ENCODE data around the gene TPCN1. TPM values are rescaled to one million over a fixed set of nuclear protein-coding genes. Genes with fewer than 3 reads are reported as not detected.
A peak's percentile ranks its signal among the peaks of the same experiment; 100 is the strongest.

The TPCN1 gene
- total RNA-seq, 2 donors from 2014 or later: 29.4 to 67.7 TPM

DNA sequence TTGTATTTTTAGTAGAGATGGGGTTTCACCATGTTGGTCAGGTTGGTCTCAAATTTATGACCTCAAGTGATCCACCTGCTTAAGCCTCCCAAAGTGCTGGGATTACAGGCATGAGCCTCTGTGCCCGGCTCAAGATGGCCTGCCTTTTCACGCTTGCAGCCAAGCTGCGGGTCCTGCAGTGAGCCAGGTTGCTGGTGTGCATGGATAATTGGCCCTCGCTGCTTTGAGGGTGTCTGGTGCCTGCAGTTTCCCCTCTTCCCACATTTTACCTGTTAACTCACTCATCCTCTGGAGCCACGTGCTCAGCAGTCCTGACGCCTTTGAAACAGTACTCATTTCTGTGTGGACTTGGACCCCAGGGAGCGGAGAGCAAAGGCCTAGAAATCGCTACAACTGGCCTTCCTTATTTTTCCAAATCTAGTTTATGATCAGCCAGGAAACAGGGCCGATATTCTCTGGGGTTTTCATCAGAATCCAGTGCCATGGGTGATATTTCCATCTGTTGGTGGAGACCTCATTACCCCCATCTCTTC is 42.2 kb downstream of the TPCN1 start:
- H3K9me3 Mint-ChIP-seq: no peaks in the 10 kb centered on the region
- H3K4me1 Mint-ChIP-seq: peaks cover 33% of the 10 kb centered on the region
- no peak for ATAC-seq (replicated peaks)
- H3K36me3 Mint-ChIP-seq (ENCODE audit: low read depth): peaks cover 42% of the 10 kb centered on the region
- H3K27me3 Mint-ChIP-seq: no peaks in the 10 kb centered on the region
- H3K4me3 Mint-ChIP-seq: no peak overlapping the region
- H3K27ac Mint-ChIP-seq: no peak overlapping the region

- Mint-ChIP-seq H3K4me3 (no peak overlapping the region), H3K36me3 (ENCODE audit: low read depth) (peaks cover 62% of the 10 kb centered on the region), H3K4me1 (peaks cover 19% of the 10 kb centered on the region), H3K9me3 (no peaks in the 10 kb centered on the region), H3K27me3 (no peaks in the 10 kb centered on the region), H3K27ac (no peak overlapping the region)
- ATAC-seq (replicated peaks): no peak
Measured at GRCh38 chr12:113266106-113266895, 45.0 kb downstream of the TPCN1 start.

DNA sequence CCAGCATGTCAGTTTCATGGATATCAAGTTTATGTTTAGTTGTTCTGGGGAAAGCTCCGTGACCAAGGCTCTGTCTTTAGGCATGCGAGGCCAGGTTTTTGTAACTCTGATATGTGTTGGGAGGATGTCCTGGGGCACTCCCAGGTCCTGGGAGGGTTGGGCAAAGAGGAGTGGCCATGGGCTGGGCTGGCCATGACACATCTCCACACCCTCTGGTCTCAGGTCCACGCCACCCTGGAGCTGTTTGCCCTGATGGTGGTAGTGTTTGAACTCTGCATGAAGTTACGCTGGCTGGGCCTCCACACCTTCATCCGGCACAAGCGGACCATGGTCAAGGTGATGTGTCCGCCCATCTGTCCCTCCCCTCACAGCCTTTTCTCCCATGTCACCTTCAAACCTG is 46.4 kb downstream of the TPCN1 start:
- no peak for ATAC-seq (replicated peaks)
- Mint-ChIP-seq H3K4me3 (no peak overlapping the region), H3K27ac (no peak overlapping the region), H3K9me3 (no peaks in the 10 kb centered on the region), H3K36me3 (ENCODE audit: low read depth) (peaks cover 69% of the 10 kb centered on the region), H3K27me3 (no peaks in the 10 kb centered on the region), H3K4me1 (peaks cover 9% of the 10 kb centered on the region)

DNA sequence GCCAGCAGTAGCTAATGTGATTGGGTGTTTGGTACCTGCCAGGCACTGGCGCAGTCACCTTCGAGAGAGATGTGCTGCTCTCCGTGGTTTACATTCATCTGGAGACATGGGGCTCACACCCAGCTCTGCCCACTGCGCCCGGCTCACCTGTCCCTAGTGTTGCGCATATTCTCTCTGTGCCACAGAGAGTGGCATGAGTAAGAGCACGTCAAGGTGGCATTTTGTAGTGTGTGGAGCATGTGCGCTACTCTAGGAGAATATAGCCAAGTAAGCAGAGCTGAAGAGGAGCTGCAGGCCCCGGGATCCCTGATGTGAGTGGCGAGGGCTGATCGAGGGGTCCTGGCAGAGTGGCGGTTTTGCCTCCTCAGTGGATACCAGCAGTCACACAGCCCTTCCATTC is 46.9 kb downstream of the TPCN1 start:
- Mint-ChIP-seq H3K27me3 (no peaks in the 10 kb centered on the region), H3K4me3 (no peak overlapping the region), H3K36me3 (ENCODE audit: low read depth) (peaks cover 73% of the 10 kb centered on the region), H3K27ac (no peak overlapping the region), H3K4me1 (peaks cover 6% of the 10 kb centered on the region), H3K9me3 (no peaks in the 10 kb centered on the region)
- ATAC-seq (replicated peaks): no peak

DNA sequence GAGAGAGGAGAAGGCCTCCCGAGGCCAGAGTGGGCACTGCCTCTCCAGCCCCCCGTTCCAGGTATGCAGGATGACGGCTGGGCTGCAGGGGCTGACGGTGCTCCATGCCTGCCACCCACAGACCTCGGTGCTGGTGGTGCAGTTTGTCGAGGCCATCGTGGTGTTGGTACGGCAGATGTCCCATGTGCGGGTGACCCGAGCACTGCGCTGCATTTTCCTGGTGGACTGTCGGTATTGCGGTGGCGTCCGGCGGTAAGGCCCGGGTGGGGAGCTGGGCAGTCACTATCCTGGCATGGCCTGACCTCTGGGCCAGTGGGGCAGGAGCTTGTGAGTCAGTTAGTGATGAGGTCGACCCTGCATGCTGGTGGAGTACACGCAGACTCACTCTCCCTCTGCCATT is 47.4 kb downstream of the TPCN1 start:
- ATAC-seq (replicated peaks): no peak
- Mint-ChIP-seq H3K4me3 (no peak overlapping the region), H3K36me3 (ENCODE audit: low read depth) (peaks cover 76% of the 10 kb centered on the region), H3K9me3 (no peaks in the 10 kb centered on the region), H3K27me3 (no peaks in the 10 kb centered on the region), H3K4me1 (peaks cover 4% of the 10 kb centered on the region), H3K27ac (no peak overlapping the region)

DNA sequence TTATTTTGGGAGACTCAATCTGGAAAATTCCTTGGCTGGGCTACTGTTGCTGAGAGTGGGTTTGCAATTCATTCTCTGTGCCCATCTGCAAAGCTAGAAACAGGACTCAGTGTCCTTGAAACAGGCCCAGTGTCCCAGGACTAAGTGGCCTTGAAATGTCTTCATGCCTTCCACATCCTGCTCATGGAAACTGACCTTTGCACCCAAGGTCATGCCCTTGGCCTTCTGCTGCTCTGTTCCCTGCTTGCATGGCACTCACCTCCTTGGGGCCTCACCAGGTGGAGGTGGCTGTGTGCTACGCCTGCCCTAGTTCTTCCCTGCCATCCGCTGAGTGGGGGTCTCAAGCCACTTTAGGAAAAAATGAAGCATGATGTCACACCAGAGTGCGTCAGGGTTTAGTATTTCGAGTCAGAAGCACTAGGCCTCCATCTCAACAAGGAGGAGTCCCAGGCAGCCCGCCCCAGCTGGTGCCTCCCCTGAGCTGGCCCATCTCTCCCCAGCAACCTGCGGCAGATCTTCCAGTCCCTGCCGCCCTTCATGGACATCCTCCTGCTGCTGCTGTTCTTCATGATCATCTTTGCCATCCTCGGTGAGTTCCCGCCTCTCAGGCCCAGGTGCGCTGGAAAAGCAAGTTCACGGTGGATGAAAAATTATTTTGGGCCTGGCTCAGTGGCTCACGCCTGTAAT is 48.1 kb downstream of the TPCN1 start:
- no peak overlapping the region for H3K27ac Mint-ChIP-seq

DNA sequence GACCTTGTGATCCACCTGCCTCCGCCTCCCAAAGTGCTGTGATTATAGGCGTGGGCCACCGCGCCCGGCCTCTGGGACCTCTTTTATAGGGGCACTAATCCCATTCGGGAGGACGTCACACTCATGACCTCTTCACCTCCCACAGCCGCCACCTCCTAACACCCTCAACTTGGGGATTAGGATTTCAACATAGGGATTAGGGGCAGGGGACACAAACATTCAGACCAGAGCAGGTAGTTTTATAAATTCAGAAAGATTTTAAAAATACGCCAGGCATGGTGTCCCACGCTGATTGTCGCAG is 49.4 kb downstream of the TPCN1 start:
- Mint-ChIP-seq H3K27me3 (no peaks in the 10 kb centered on the region), H3K36me3 (ENCODE audit: low read depth) (peaks cover 83% of the 10 kb centered on the region), H3K4me1 (no peaks in the 10 kb centered on the region), H3K27ac (no peak overlapping the region), H3K4me3 (no peak overlapping the region), H3K9me3 (no peaks in the 10 kb centered on the region)
- no peak for ATAC-seq (replicated peaks)

More for the DNA sequence above, 48.1 kb downstream of the TPCN1 start:
- peaks cover 81% of the 10 kb centered on the region for H3K36me3 Mint-ChIP-seq (ENCODE audit: low read depth)
- H3K27me3 Mint-ChIP-seq: no peaks in the 10 kb centered on the region
- H3K9me3 Mint-ChIP-seq: no peaks in the 10 kb centered on the region
- no peak for ATAC-seq (replicated peaks)
- H3K4me1 Mint-ChIP-seq: no peaks in the 10 kb centered on the region
- H3K4me3 Mint-ChIP-seq: no peak overlapping the region

GRCh38 chr12:113271466-113271852 is 50.2 kb downstream of the TPCN1 start:
- Mint-ChIP-seq H3K36me3 (ENCODE audit: low read depth) (peaks cover 75% of the 10 kb centered on the region), H3K27me3 (no peaks in the 10 kb centered on the region), H3K27ac (no peak overlapping the region), H3K9me3 (no peaks in the 10 kb centered on the region), H3K4me1 (no peaks in the 10 kb centered on the region), H3K4me3 (no peak overlapping the region)
- ATAC-seq (replicated peaks): peak; percentile 23

DNA sequence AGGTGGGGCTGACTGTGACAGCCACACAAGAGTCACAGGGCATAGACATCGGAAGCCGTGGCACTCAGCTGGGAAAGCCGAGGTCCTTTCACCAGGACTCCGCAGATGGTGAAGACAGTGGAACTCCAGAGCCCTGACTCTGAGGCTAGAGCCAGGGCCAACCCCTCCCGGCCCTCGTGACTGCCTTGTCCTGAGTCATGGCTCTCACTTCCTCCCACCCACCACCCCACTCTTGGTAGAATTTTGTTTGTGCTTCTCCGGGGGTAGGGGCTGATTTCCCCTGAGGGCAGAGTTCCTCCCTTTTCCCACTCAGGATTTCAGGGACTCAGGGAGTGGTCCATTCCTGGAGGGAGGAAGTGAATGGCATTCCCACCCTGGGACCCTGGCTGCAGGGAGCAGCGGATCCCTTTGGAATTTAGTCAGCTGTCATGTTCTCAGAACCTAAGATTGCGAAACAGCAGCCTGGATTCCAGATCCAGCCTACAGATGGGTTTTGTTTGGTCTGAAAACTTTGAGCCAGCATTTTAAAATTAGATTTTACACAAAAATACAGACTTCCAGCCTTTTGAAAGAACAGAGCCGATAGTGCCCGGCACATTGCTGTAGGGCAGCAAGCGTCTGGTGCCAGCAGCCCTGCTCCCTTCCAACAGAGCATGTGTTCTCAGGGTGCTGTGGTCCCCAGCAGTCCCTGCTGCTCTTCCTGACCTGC is 50.7 kb downstream of the TPCN1 start:
- Mint-ChIP-seq H3K27me3 (no peaks in the 10 kb centered on the region), H3K4me1 (no peaks in the 10 kb centered on the region), H3K36me3 (ENCODE audit: low read depth) (peaks cover 71% of the 10 kb centered on the region), H3K4me3 (no peak overlapping the region), H3K9me3 (no peaks in the 10 kb centered on the region), H3K27ac (no peak overlapping the region)
- peak; percentile 99 for ATAC-seq (replicated peaks)

DNA sequence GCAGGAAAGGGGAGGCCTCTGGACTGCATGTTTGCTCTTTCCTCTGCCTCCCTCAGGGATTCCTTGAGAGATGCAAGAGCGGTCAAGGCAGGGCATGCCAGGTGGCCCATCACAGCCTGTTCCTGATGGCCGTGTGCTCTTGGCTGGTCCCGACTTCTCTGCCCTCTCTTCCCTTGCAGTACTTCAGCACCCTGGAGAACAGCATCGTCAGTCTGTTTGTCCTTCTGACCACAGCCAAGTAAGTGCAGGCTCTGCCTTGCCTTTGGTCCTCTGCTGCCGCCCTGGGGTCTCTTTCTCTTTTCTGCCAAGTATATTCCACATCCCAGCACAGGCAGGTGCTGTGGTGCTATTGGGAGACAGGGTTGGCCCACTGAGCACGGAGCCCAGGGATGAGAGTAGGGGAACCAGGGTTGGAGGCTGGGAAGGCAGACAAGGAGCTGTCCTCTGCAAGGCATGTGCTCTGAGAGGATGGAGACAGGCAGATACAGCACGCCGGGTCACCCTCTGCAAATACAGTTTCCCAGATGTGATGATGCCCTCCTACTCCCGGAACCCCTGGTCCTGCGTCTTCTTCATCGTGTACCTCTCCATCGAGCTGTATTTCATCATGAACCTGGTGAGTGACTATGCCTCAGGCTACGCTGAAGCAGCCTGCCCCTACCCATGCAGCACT is 51.9 kb downstream of the TPCN1 start:
- H3K4me3 Mint-ChIP-seq: no peak overlapping the region
- no peaks in the 10 kb centered on the region for H3K27me3 Mint-ChIP-seq
- H3K36me3 Mint-ChIP-seq (ENCODE audit: low read depth): peaks cover 60% of the 10 kb centered on the region
- ATAC-seq (replicated peaks): no peak
- no peaks in the 10 kb centered on the region for H3K9me3 Mint-ChIP-seq
- H3K4me1 Mint-ChIP-seq: no peaks in the 10 kb centered on the region
- no peak overlapping the region for H3K27ac Mint-ChIP-seq

DNA sequence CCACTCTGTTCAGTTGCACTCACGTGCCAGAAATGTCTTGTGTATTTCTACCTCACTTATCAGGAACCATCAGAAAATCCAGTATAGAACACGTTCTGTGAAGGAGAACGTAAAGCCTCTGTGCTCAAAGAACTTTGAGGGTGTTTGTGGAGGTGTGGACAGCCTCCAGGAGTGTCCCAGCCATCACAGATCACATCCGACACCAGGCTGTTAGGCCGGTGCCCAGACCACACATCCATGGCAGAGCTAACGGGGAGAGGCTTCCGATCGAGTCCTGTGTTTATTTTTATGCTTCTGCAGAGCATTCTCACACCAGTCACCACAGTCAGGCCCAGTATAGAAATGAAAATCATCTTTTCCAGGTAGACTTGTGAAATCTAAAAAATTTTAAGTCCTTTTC is 53.6 kb downstream of the TPCN1 start:
- Mint-ChIP-seq H3K9me3 (no peaks in the 10 kb centered on the region), H3K4me3 (no peak overlapping the region)

GRCh38 chr12:113276306-113276705 is 55.0 kb downstream of the TPCN1 start:
- H3K27me3 Mint-ChIP-seq: no peaks in the 10 kb centered on the region
- no peaks in the 10 kb centered on the region for H3K4me1 Mint-ChIP-seq
- H3K36me3 Mint-ChIP-seq (ENCODE audit: low read depth): peaks cover 57% of the 10 kb centered on the region
- ATAC-seq (replicated peaks): no peak
- no peak overlapping the region for H3K4me3 Mint-ChIP-seq
- peak overlapping the region; percentile 38 for H3K27ac Mint-ChIP-seq
- no peaks in the 10 kb centered on the region for H3K9me3 Mint-ChIP-seq

More for the DNA sequence above, 53.6 kb downstream of the TPCN1 start:
- no peak for ATAC-seq (replicated peaks)
- Mint-ChIP-seq H3K36me3 (ENCODE audit: low read depth) (peaks cover 60% of the 10 kb centered on the region), H3K27ac (no peak overlapping the region), H3K4me1 (no peaks in the 10 kb centered on the region), H3K27me3 (no peaks in the 10 kb centered on the region)

DNA sequence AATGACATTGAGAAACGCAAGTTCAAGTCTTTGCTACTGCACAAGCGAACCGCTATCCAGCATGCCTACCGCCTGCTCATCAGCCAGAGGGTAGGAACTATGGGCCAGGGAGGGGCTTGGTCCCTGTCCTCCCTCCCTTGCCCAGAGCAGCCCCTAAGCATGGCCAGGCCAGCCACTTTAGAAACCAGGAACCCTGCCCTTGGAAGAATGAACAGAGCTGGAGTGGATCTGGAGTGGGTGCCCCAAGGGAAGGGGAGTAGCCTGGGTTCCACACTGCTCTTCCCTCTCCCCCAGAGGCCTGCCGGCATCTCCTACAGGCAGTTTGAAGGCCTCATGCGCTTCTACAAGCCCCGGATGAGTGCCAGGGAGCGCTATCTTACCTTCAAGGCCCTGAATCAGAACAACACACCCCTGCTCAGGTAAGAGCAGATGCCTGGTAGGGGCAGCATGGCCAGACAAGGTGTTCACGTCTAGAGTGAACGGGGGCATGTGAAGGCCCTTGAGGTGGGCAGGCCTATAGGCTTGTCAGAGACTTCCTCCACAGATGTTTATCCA is 55.8 kb downstream of the TPCN1 start:
- H3K9me3 Mint-ChIP-seq: no peaks in the 10 kb centered on the region
- peak overlapping the region; percentile 38 for H3K27ac Mint-ChIP-seq
- H3K36me3 Mint-ChIP-seq (ENCODE audit: low read depth): peaks cover 50% of the 10 kb centered on the region
- no peak for ATAC-seq (replicated peaks)
- no peaks in the 10 kb centered on the region for H3K27me3 Mint-ChIP-seq
- H3K4me3 Mint-ChIP-seq: no peak overlapping the region
- no peaks in the 10 kb centered on the region for H3K4me1 Mint-ChIP-seq

DNA sequence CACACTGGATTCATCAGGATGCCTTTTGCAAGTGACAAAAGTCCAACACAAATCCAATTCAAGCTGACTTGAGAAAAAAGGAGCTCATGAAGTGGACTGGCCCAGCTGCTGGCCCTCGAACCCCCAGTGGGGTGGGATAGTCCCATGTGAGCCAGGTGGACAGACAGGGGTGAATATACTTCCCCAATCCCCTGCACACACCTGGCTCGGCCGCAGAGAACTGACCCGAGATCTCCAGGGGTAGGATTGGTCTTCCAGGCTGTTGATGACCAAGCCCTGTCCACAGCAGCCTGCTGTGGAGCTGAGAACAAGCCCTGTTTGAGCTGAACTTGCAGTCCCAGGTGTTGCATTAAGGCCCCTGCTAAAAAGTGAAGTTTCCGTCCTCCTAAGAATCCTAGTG is 56.2 kb downstream of the TPCN1 start:
- H3K27ac Mint-ChIP-seq: no peak overlapping the region
- no peak overlapping the region for H3K4me3 Mint-ChIP-seq
- H3K27me3 Mint-ChIP-seq: no peaks in the 10 kb centered on the region
- no peaks in the 10 kb centered on the region for H3K9me3 Mint-ChIP-seq
- no peak for ATAC-seq (replicated peaks)
- H3K36me3 Mint-ChIP-seq (ENCODE audit: low read depth): peaks cover 45% of the 10 kb centered on the region
- H3K4me1 Mint-ChIP-seq: no peaks in the 10 kb centered on the region
